OCI-LY7 (cell line): ENCODE data around the gene TTLL3. TPM values are rescaled to one million over a fixed set of nuclear protein-coding genes. Genes with fewer than 3 reads are reported as not detected.

Experiments used
- BruUV-seq: library from RNA; stranded (reverse); fragments of 400-500 nt; replicated peaks from 2 replicates; lab custom pipeline; 2021; lab: Mats Ljungman, UMichigan
- CTCF ChIA-PET: fragments of 300-600 bp; sonication (Branson Sonifier 250); formaldehyde crosslinking; loops from one replicate; lab custom pipeline; 2022; ENCODE audit warnings: antibody characterized with exemption; ENCODE audit not compliant: unreplicated experiment; lab: Charles Lee
- POLR2A ChIA-PET: fragments of 300-600 bp; sonication (Branson Sonifier 250); formaldehyde crosslinking; loops from one replicate; lab custom pipeline; 2022; ENCODE audit warnings: antibody characterized with exemption; lab: Charles Lee
- DNase-seq: peaks from one replicate; pipeline ENCODE4 v3.0.0-alpha.2; 2015; ENCODE audit warnings: low spot score
- H2AFZ ChIP-seq: fragments of 200-600 bp; sonication (generic), shearing (Covaris generic); 2 replicates; pipeline ENCODE4 v1.6.1; 2014; ENCODE audit warnings: mild to moderate bottlenecking, antibody characterized with exemption, low read length, moderate library complexity
- H3K27ac ChIP-seq: fragments of 200-600 bp; sonication (generic); 2 replicates; pipeline ENCODE4 v1.5.1; 2014; ENCODE audit warnings: mixed run types, low read depth, mild to moderate bottlenecking, moderate library complexity, low read length, inconsistent platforms; ENCODE audit not compliant: poor library complexity, severe bottlenecking
- H3K36me3 ChIP-seq: fragments of 200-600 bp; sonication (generic); 2 replicates; pipeline ENCODE4 v1.6.1; 2014; ENCODE audit warnings: mild to moderate bottlenecking, antibody characterized with exemption, low read length, moderate library complexity, mixed read lengths; ENCODE audit not compliant: insufficient read depth
- H3K4me1 ChIP-seq: fragments of 200-600 bp; sonication (generic); 2 replicates; pipeline ENCODE4 v1.5.1; 2014; ENCODE audit warnings: mild to moderate bottlenecking, low read length; ENCODE audit not compliant: insufficient read depth, poor library complexity, severe bottlenecking
- H3K4me2 ChIP-seq: fragments of 200-600 bp; sonication (generic); 2 replicates; pipeline ENCODE4 v1.6.1; 2014; ENCODE audit warnings: mild to moderate bottlenecking, low read length
- H3K4me3 ChIP-seq: fragments of 200-600 bp; sonication (generic); 2 replicates; pipeline ENCODE4 v1.5.1; 2014; ENCODE audit warnings: mild to moderate bottlenecking, low read depth, low read length; ENCODE audit not compliant: poor library complexity, severe bottlenecking
- H3K79me2 ChIP-seq: fragments of 200-600 bp; sonication (generic); 2 replicates; pipeline ENCODE4 v1.6.1; 2016; ENCODE audit warnings: low read depth, mild to moderate bottlenecking, low read length, moderate library complexity, mixed read lengths; ENCODE audit not compliant: insufficient read depth
- H3K9me2 ChIP-seq: fragments of 200-600 bp; sonication (generic); 2 replicates; pipeline ENCODE4 v1.6.1; 2016; ENCODE audit warnings: mild to moderate bottlenecking, low read length, mixed read lengths; ENCODE audit not compliant: insufficient read depth
- H3K9me3 ChIP-seq: fragments of 200-600 bp; sonication (generic); 2 replicates; pipeline ENCODE4 v1.6.1; 2014; ENCODE audit warnings: mild to moderate bottlenecking, mixed run types, low read length, mixed read lengths
- H4K20me1 ChIP-seq: fragments of 200-600 bp; sonication (generic); 2 replicates; pipeline ENCODE4 v1.6.1; 2014; ENCODE audit warnings: mild to moderate bottlenecking, antibody characterized with exemption, low read length, moderate library complexity, mixed read lengths; ENCODE audit not compliant: insufficient read depth
- CTCF ChIP-seq: fragments of 200-600 bp; sonication (generic); conservative IDR thresholded peaks from 2 replicates; pipeline ENCODE4 v1.5.1; 2014; ENCODE audit warnings: mild to moderate bottlenecking, antibody characterized with exemption, low read length, moderate library complexity, mixed read lengths
- EZH2phosphoT487 ChIP-seq: fragments of 200-600 bp; sonication (generic); IDR thresholded peaks from 2 replicates; pipeline ENCODE4 v1.6.1; 2018; ENCODE audit warnings: low read depth, borderline replicate concordance, mild to moderate bottlenecking, mixed run types, antibody characterized with exemption, low read length, moderate library complexity, mixed read lengths
- intact Hi-C: fragments of 100-400 bp; cut with micrococcal nuclease; formaldehyde crosslinking; loops from one replicate; pipeline ENCODE4 v1.10.0; 2022; ENCODE audit not compliant: unreplicated experiment
- total RNA-seq, 2 experiments: library from RNA; depleted of rRNA in 1 of 2; stranded (reverse); fragments of >200 nt in 1 of 2; shearing (Covaris generic) in 1 of 2; gene quantifications; 2 replicates each; pipeline ENCODE4 v1.2.3, GENCODE V29; 2014 to 2022

TTLL3 gene
- total RNA-seq, 2 experiments from 2014 or later = 65.4 to 127 TPM

- Histone ChIP-seq H3K27ac (no peak overlapping the region), H3K9me2 (no peaks in the 10 kb centered on the region), H3K4me2 (peak overlapping the region; percentile 76; the same call in 1 of the 2 replicates), H3K79me2 (no peaks in the 10 kb centered on the region), H4K20me1 (no peaks in the 10 kb centered on the region), H3K9me3 (no peaks in the 10 kb centered on the region), H2AFZ (no peak overlapping the region), H3K4me3 (no peak overlapping the region), H3K4me1 (peaks cover 21% of the 10 kb centered on the region), H3K36me3 (peaks cover 75% of the 10 kb centered on the region)
- TF ChIP-seq EZH2phosphoT487 = no peak
- no peak for TF ChIP-seq CTCF
- no peak for DNase-seq
- ChIA-PET CTCF (no interaction called here), POLR2A (no interaction called here)
- intact Hi-C loops = no loop called here
- BruUV-seq = no TSS peak
Observed at GRCh38 chr3:9810433-9810770, 340 bp downstream of the TTLL3 start.

GRCh38 chr3:9810846-9811245 is 784 bp downstream of the TTLL3 start:
- Histone ChIP-seq H4K20me1 (no peaks in the 10 kb centered on the region), H3K9me3 (no peaks in the 10 kb centered on the region), H3K4me3 (no peak overlapping the region), H3K9me2 (no peaks in the 10 kb centered on the region), H3K36me3 (peaks cover 71% of the 10 kb centered on the region), H3K4me1 (peaks cover 21% of the 10 kb centered on the region), H3K27ac (no peak overlapping the region), H2AFZ (no peak overlapping the region), H3K79me2 (no peaks in the 10 kb centered on the region), H3K4me2 (no peak overlapping the region)
- CTCF ChIA-PET = no interaction called here
- TF ChIP-seq EZH2phosphoT487 (no peak), CTCF (no peak)
- BruUV-seq = no TSS peak
- intact Hi-C loops = no loop called here
- POLR2A ChIA-PET = interaction anchor here (0.6 kb wide), 1 partner anchor 10 kb away, joined by 3 read pairs; no protein-coding TSS in a partner anchor
- no peak for DNase-seq

- Histone ChIP-seq H3K9me3 (no peaks in the 10 kb centered on the region), H3K27ac (no peak overlapping the region), H3K4me3 (no peak overlapping the region), H2AFZ (no peak overlapping the region), H3K36me3 (peaks cover 54% of the 10 kb centered on the region), H3K4me2 (no peak overlapping the region), H3K4me1 (peaks cover 21% of the 10 kb centered on the region), H3K79me2 (no peaks in the 10 kb centered on the region), H3K9me2 (no peaks in the 10 kb centered on the region), H4K20me1 (no peaks in the 10 kb centered on the region)
- ChIA-PET CTCF (no interaction called here), POLR2A (no interaction called here)
- DNase-seq = no peak
- no TSS peak for BruUV-seq
- no peak for TF ChIP-seq CTCF
- no peak for TF ChIP-seq EZH2phosphoT487
- intact Hi-C loops = no loop called here
Observed at GRCh38 chr3:9812870-9813483, 2.9 kb downstream of the TTLL3 start.
